Astrocyte (in vitro differentiated cells and primary cell): Measurements from ENCODE around the gene VKORC1. TPM values are rescaled to one million over a fixed set of nuclear protein-coding genes. Genes with fewer than 3 reads are reported as not detected.

Experiments used
- DNase-seq: peaks from one replicate; pipeline ENCODE4 v3.0.0-alpha.2; 2010; ENCODE audit warnings: low read depth
- FAIRE-seq: peaks from 2 replicates; lab custom pipeline; 2011; peaks lifted over from hg19 to GRCh38; lab: Jason Lieb, UNC
- H2AFZ ChIP-seq: 2 replicates; pipeline ENCODE4 v1.6.0; 2012; ENCODE audit warnings: low read depth, low read length, inconsistent platforms
- H3K27ac ChIP-seq: 2 replicates; pipeline ENCODE4 v1.5.1; 2011; ENCODE audit warnings: low read depth, low read length, inconsistent platforms
- H3K27me3 ChIP-seq: 2 replicates; pipeline ENCODE4 v1.6.0; 2011; ENCODE audit warnings: low read length, inconsistent platforms; ENCODE audit not compliant: insufficient read depth
- H3K36me3 ChIP-seq: 2 replicates; pipeline ENCODE4 v1.5.1; 2011; ENCODE audit warnings: low read length, inconsistent platforms; ENCODE audit not compliant: insufficient read depth
- H3K4me1 ChIP-seq: 2 replicates; pipeline ENCODE4 v1.5.1; 2011; ENCODE audit warnings: low read length, inconsistent platforms; ENCODE audit not compliant: insufficient read depth
- H3K4me2 ChIP-seq: 2 replicates; pipeline ENCODE4 v1.6.0; 2012; ENCODE audit warnings: low read length, inconsistent platforms
- H3K4me3 ChIP-seq: 2 replicates; pipeline ENCODE4 v1.5.1; 2011; ENCODE audit warnings: low read depth, mild to moderate bottlenecking, low read length, inconsistent platforms; ENCODE audit not compliant: insufficient read depth
- H3K79me2 ChIP-seq: 2 replicates; pipeline ENCODE4 v1.6.0; 2012; ENCODE audit warnings: mild to moderate bottlenecking, low read length, inconsistent platforms; ENCODE audit not compliant: insufficient read depth
- H3K9ac ChIP-seq: 2 replicates; pipeline ENCODE4 v1.6.0; 2012; ENCODE audit warnings: mild to moderate bottlenecking, low read length, inconsistent platforms
- H3K9me3 ChIP-seq: 2 replicates; pipeline ENCODE4 v1.5.1; 2012; ENCODE audit warnings: low read depth, mild to moderate bottlenecking, low read length, inconsistent platforms; ENCODE audit not compliant: insufficient read depth
- H4K20me1 ChIP-seq: 2 replicates; pipeline ENCODE4 v1.6.0; 2012; ENCODE audit warnings: low read length, inconsistent platforms; ENCODE audit not compliant: insufficient read depth
- H3K27ac Mint-ChIP-seq: one replicate; pipeline ENCODE4 v1.8.0; 2021; ENCODE audit warnings: mild to moderate bottlenecking, mixed read lengths; ENCODE audit not compliant: unreplicated experiment
- H3K27me3 Mint-ChIP-seq: one replicate; pipeline ENCODE4 v1.8.0; 2021; ENCODE audit warnings: low read depth, mixed read lengths; ENCODE audit not compliant: unreplicated experiment
- H3K36me3 Mint-ChIP-seq: one replicate; pipeline ENCODE4 v1.8.0; 2021; ENCODE audit warnings: low read depth, mixed read lengths; ENCODE audit not compliant: unreplicated experiment
- H3K4me1 Mint-ChIP-seq: one replicate; pipeline ENCODE4 v1.8.0; 2021; ENCODE audit warnings: low read depth, mixed read lengths; ENCODE audit not compliant: unreplicated experiment
- H3K4me3 Mint-ChIP-seq: one replicate; pipeline ENCODE4 v1.8.0; 2021; ENCODE audit warnings: mild to moderate bottlenecking, moderate library complexity, mixed read lengths; ENCODE audit not compliant: unreplicated experiment
- H3K9me3 Mint-ChIP-seq: one replicate; pipeline ENCODE4 v1.8.0; 2021; ENCODE audit warnings: mild to moderate bottlenecking, mixed read lengths; ENCODE audit not compliant: unreplicated experiment
- CTCF ChIP-seq: IDR thresholded peaks from 2 replicates; pipeline ENCODE4 v1.5.1; 2011; ENCODE audit warnings: low read depth, mild to moderate bottlenecking, inconsistent platforms, low read length, moderate library complexity; ENCODE audit not compliant: insufficient read depth
- EZH2 ChIP-seq: IDR thresholded peaks from 2 replicates; pipeline ENCODE4 v1.6.1; 2012; ENCODE audit warnings: mild to moderate bottlenecking, low read length, inconsistent platforms; ENCODE audit not compliant: insufficient read depth
- total RNA-seq: library from RNA; stranded (reverse); gene quantifications from 2 replicates; pipeline ENCODE4 v1.2.1, GENCODE V29; 2021

VKORC1 gene
- total RNA-seq, 1 donor from 2014 or later: 133 TPM

- H3K36me3 Mint-ChIP-seq: peaks cover 24% of the 10 kb centered on the region
- H3K27ac ChIP-seq: no peak overlapping the region
- peaks cover 9% of the 10 kb centered on the region for H3K4me1 ChIP-seq
- peak overlapping the region; percentile 86 for H2AFZ ChIP-seq
- H3K27me3 ChIP-seq: no peaks in the 10 kb centered on the region
- peaks cover 7% of the 10 kb centered on the region for H4K20me1 ChIP-seq
- FAIRE-seq: no peak
- H3K36me3 ChIP-seq: peaks cover 7% of the 10 kb centered on the region
- no peak for TF ChIP-seq EZH2
- TF ChIP-seq CTCF: no peak
- peak overlapping the region; percentile 83 for H3K4me2 ChIP-seq
- H3K4me3 Mint-ChIP-seq: peak overlapping the region; percentile 85
- no peaks in the 10 kb centered on the region for H3K9me3 Mint-ChIP-seq
- peak overlapping the region; percentile 74 for H3K4me3 ChIP-seq
- H3K4me1 Mint-ChIP-seq: peaks cover 5% of the 10 kb centered on the region
- no peaks in the 10 kb centered on the region for H3K9me3 ChIP-seq
- no peak for DNase-seq
- H3K79me2 ChIP-seq: peaks cover 20% of the 10 kb centered on the region
- H3K27ac Mint-ChIP-seq: no peak overlapping the region
- H3K9ac ChIP-seq: peak overlapping the region; percentile 86
- no peaks in the 10 kb centered on the region for H3K27me3 Mint-ChIP-seq
These were observed 14.4 kb upstream of the VKORC1 start for GRCh38 chr16:31108794-31109558.

- H3K27ac ChIP-seq: peak within 1 kb of the TSS; percentile 64
- H3K4me2 ChIP-seq: peak within 1 kb of the TSS; percentile 83
- Mint-ChIP-seq H3K4me3 (peak within 1 kb of the TSS; percentile 85), H3K4me1 (peaks cover 5% of the 10 kb centered on the region), H3K36me3 (peaks cover 24% of the 10 kb centered on the region), H3K27me3 (no peaks in the 10 kb centered on the region), H3K9me3 (no peaks in the 10 kb centered on the region), H3K27ac (peak within 1 kb of the TSS; percentile 82)
- peaks cover 4% of the 10 kb centered on the region for H4K20me1 ChIP-seq
- H3K4me3 ChIP-seq: peak within 1 kb of the TSS; percentile 74
- peaks cover 9% of the 10 kb centered on the region for H3K4me1 ChIP-seq
- H3K36me3 ChIP-seq: peaks cover 7% of the 10 kb centered on the region
- TF ChIP-seq CTCF: no peak
- no peak for TF ChIP-seq EZH2
- H3K79me2 ChIP-seq: peaks cover 20% of the 10 kb centered on the region
- FAIRE-seq (no peak), DNase-seq (peak; percentile 34)
- H3K27me3 ChIP-seq: no peaks in the 10 kb centered on the region
- peak within 1 kb of the TSS; percentile 86 for H2AFZ ChIP-seq
- H3K9me3 ChIP-seq: no peaks in the 10 kb centered on the region
- peak within 1 kb of the TSS; percentile 86 for H3K9ac ChIP-seq
These were observed 13.6 kb upstream of the VKORC1 start, which contains the start of gene BCKDK for GRCh38 chr16:31108035-31108793. BCKDK (plus strand) TSS chr16:31108386; CDS start chr16:31109224, 838 bp downstream.
